ENCODE measurements around the gene ILDR2. TPM values are rescaled to one million over a fixed set of nuclear protein-coding genes. Genes with fewer than 3 reads are reported as not detected.

The ILDR2 gene
- total and polyA plus RNA-seq, 8 donors: 0.09 to 0.95 (median 0.33) TPM

DNA sequence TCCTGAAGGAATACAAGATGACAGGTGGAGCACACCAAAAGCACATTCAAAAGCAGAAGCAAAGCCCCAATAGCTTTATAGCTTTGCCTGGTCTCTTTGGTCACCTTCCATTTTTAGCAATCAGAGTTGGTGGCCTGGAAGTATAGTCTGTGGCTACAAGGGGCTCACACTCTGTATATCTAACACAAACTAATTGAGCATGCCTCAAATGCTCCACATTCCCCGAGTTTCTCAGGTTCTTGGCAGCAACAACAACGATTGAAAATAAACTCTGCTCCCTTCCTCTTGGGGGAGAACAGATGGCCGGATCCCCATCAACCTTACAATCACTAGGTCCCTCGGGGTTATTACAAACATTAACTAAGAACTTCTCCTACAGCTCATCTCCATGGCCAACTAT lies 74.4 kb downstream of the ILDR2 start:
- ATAC-seq (no peak), DNase-seq (no peak), FAIRE-seq (no peak)
- H3K4me3 ChIP-seq: no peak overlapping the region
- intact Hi-C loops (cut with DNase I): no loop called here
- no peaks in the 10 kb centered on the region for H3K4me1 ChIP-seq
- no peaks in the 10 kb centered on the region for H3K9me3 ChIP-seq
- TF ChIP-seq, protein P1, sequence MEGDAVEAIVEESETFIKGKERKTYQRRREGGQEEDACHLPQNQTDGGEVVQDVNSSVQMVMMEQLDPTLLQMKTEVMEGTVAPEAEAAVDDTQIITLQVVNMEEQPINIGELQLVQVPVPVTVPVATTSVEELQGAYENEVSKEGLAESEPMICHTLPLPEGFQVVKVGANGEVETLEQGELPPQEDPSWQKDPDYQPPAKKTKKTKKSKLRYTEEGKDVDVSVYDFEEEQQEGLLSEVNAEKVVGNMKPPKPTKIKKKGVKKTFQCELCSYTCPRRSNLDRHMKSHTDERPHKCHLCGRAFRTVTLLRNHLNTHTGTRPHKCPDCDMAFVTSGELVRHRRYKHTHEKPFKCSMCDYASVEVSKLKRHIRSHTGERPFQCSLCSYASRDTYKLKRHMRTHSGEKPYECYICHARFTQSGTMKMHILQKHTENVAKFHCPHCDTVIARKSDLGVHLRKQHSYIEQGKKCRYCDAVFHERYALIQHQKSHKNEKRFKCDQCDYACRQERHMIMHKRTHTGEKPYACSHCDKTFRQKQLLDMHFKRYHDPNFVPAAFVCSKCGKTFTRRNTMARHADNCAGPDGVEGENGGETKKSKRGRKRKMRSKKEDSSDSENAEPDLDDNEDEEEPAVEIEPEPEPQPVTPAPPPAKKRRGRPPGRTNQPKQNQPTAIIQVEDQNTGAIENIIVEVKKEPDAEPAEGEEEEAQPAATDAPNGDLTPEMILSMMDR (IDR thresholded peaks at IDR 0.05): no peak
- H3K36me3 ChIP-seq: no peaks in the 10 kb centered on the region
- H3K27me3 ChIP-seq: no peaks in the 10 kb centered on the region
- H3K27ac ChIP-seq: no peak overlapping the region
- 16 to 18% methylated on average over 4 of the region's 4 CpGs for WGBS, 2 donors

GRCh38 chr1:166899769-166900168 lies 75.6 kb downstream of the ILDR2 start:
- Histone ChIP-seq H3K4me3 (no peak overlapping the region), H3K36me3 (no peaks in the 10 kb centered on the region), H3K27ac (no peak overlapping the region), H3K4me1 (no peaks in the 10 kb centered on the region), H3K27me3 (no peaks in the 10 kb centered on the region), H3K9me3 (no peaks in the 10 kb centered on the region)
- intact Hi-C loops (cut with DNase I): no loop called here
- FAIRE-seq (no peak), DNase-seq (no peak), ATAC-seq (no peak)
- TF ChIP-seq, protein P1 (IDR thresholded peaks at IDR 0.05): no peak

DNA sequence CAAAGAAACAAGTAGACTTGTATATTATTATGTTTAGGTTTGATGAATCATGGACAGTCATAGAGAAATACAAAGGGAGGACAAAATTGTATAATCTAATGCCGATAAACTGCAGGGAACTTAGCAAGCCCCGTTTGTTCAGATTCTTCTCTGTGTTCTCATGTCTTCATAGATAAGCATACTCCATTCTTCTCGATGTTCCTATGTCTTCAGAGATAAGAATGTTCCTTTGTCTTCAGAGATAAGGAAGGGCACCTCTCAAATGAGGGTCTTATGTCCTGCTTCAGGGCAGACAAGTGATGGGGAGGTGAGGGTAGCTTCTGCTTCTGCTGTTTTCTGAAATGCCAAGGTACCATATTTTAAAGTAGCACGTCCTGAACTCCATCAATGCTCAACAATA lies 79.6 kb downstream of the ILDR2 start:
- ATAC-seq (no peak), FAIRE-seq (no peak), DNase-seq (no peak)
- WGBS, 2 donors: 53 to 63% methylated on average over 4 of the region's 4 CpGs
- Histone ChIP-seq H3K4me1 (no peaks in the 10 kb centered on the region), H3K4me3 (no peak overlapping the region), H3K27ac (no peak overlapping the region), H3K36me3 (no peaks in the 10 kb centered on the region), H3K27me3 (no peaks in the 10 kb centered on the region), H3K9me3 (no peaks in the 10 kb centered on the region)
- TF ChIP-seq, protein P1 (IDR thresholded peaks at IDR 0.05): no peak
- intact Hi-C loops (cut with DNase I): no loop called here

DNA sequence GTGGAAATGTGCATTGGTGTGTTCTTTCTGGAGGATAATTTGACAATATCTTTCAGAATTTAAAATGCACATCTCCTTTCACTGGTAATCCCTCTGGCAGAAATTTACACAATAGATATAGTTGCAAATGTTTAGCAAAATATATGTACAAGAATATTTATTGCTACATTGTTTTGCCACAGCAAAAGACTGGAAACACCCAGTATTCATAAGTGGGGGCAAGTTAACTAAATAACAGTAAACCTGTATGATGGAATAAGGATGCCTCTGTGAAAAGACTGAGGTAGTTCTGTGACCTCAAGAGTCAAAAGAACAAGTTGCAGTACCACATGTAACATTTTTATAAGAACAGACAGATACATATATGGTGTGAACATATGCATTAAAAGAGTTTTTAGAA lies 85.6 kb downstream of the ILDR2 start:
- ATAC-seq (no peak), DNase-seq (no peak), FAIRE-seq (no peak)
- Histone ChIP-seq H3K27ac (no peak overlapping the region), H3K9me3 (no peaks in the 10 kb centered on the region), H3K27me3 (no peaks in the 10 kb centered on the region), H3K4me3 (no peak overlapping the region), H3K36me3 (no peaks in the 10 kb centered on the region), H3K4me1 (no peaks in the 10 kb centered on the region)
- intact Hi-C loops (cut with DNase I): no loop called here
- TF ChIP-seq, protein P1 (IDR thresholded peaks at IDR 0.05): no peak

DNA sequence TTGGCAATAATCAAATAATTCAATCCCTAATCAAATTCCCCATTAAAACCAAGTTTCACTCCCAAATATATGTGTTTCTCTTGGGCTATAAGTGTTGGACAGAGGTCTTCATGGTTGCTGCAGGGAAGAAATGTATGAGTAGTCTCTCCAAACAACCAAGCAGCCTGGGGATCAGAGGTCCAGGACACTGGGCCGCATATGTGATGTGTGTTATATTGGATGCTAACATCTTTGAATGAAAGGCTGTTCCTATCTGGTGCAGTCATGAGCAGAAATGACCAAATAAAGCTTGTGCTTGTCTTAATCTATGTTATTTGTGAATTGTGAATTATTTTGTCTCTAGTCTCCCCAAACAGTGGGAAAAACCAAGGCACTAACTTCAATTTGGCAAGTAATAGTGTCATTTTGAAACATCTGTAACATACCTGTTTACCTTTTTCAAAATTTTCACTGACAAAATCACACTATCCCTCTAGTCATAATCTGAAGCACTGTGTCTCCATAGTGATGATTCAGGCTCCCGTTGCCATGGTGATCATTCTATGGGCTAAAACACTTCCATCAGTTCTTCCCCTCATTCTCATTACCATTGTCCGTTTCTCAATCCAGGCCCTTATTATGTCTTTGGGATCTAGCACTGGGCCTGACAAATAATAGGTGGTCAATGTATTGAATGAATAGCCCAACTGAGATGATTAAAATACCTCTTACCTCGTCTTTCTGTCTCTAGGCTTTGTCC lies 86.8 kb downstream of the ILDR2 start:
- H3K4me3 ChIP-seq: no peak overlapping the region
- no peaks in the 10 kb centered on the region for H3K4me1 ChIP-seq
- H3K36me3 ChIP-seq: no peaks in the 10 kb centered on the region
- intact Hi-C loops (cut with DNase I): no loop called here
- WGBS, 2 donors: 66 to 69% methylated on average over 4 of the region's 4 CpGs
- no peaks in the 10 kb centered on the region for H3K9me3 ChIP-seq
- no peak for FAIRE-seq
- ATAC-seq: no peak
- no peaks in the 10 kb centered on the region for H3K27me3 ChIP-seq
- no peak overlapping the region for H3K27ac ChIP-seq
- TF ChIP-seq, protein P1 (IDR thresholded peaks at IDR 0.05): no peak
- no peak for DNase-seq
